ENCODE results near the gene TRIM54. TPM values are rescaled to one million over a fixed set of nuclear protein-coding genes. Genes with fewer than 3 reads are reported as not detected.

TRIM54 gene
- total and polyA plus RNA-seq, 9 of the 15 experiments (the other 6 are each of a cell fraction or from before 2014, with no cell fraction given) = not detected

GRCh38 chr2:27356382-27357181, 74.4 kb downstream of the TRIM54 start, which contains the start of gene GTF3C2 (continued):
- TF ChIP-seq RAD21 (CRISPR knock-in tag; conservative IDR thresholded peaks at IDR 0.05 in 1 of 2, IDR thresholded peaks at IDR 0.05 in 1 of 2) = no peak
- no peak; the same call in 1 of the 2 replicates for TF ChIP-seq CBFA2T3 (IDR thresholded peaks at IDR 0.05)
- TF ChIP-seq SMARCC2 (IDR thresholded peaks at IDR 0.05; ENCODE audit: low read depth) = no peak
- peak; percentile 81 for TF ChIP-seq BACH1 (tag; IDR thresholded peaks at IDR 0.05)
- TF ChIP-seq ZNF316 (IDR thresholded peaks at IDR 0.05) = no peak

Other genes with a start within 250 kb of the TRIM54 start
Only the 7 nearest of the 27 such genes appear.
- gene ATRAID, start 70.4 kb upstream of the TRIM54 start, total RNA-seq (2014; rRNA removed) = 70.2 and 93.5 TPM in 2 replicates
- 82.3 and 88.2 TPM in 2 replicates for gene ATRAID, start 70.4 kb upstream of the TRIM54 start, total RNA-seq (2014; rRNA removed; fragmentation: Illumina TruSeq; extraction: Trizol)
- gene ATRAID, start 70.4 kb upstream of the TRIM54 start, total RNA-seq (2015; rRNA removed; fragmentation: Illumina TruSeq; extraction: Trizol) = 99.1 and 108 TPM in 2 replicates
- 75.4 and 78.7 TPM in 2 replicates for gene ATRAID, start 70.4 kb upstream of the TRIM54 start, total RNA-seq (2021)
- gene ATRAID, start 70.4 kb upstream of the TRIM54 start, polyA plus RNA-seq (2011; rRNA removed) = 168 and 174 TPM in 2 replicates
- 104 and 134 TPM in 2 replicates for gene ATRAID, start 70.4 kb upstream of the TRIM54 start, polyA plus RNA-seq (2014; fragmentation: Illumina TruSeq; extraction: Trizol)
- gene ATRAID, start 70.4 kb upstream of the TRIM54 start, polyA plus RNA-seq (2014; fragmentation: Nextera tagmentation; extraction: Ambion mirVana) = 100 to 1,000 TPM; 122 to 187 TPM
- gene ATRAID, start 70.4 kb upstream of the TRIM54 start, polyA plus RNA-seq (2014; rRNA removed) = 106 and 108 TPM in 2 replicates
- gene SLC5A6, start 70.2 kb upstream of the TRIM54 start, total RNA-seq (2014; rRNA removed) = 90.6 and 121 TPM in 2 replicates
- 64.6 and 82.7 TPM in 2 replicates for gene SLC5A6, start 70.2 kb upstream of the TRIM54 start, total RNA-seq (2014; rRNA removed; fragmentation: Illumina TruSeq; extraction: Trizol)
- 107 and 112 TPM in 2 replicates for gene SLC5A6, start 70.2 kb upstream of the TRIM54 start, total RNA-seq (2015; rRNA removed; fragmentation: Illumina TruSeq; extraction: Trizol)
- 137 and 143 TPM in 2 replicates for gene SLC5A6, start 70.2 kb upstream of the TRIM54 start, total RNA-seq (2021)
- gene SLC5A6, start 70.2 kb upstream of the TRIM54 start, polyA plus RNA-seq (2011; rRNA removed) = 125 and 140 TPM in 2 replicates
- gene SLC5A6, start 70.2 kb upstream of the TRIM54 start, polyA plus RNA-seq (2014; fragmentation: Illumina TruSeq; extraction: Trizol) = 117 and 121 TPM in 2 replicates
- gene SLC5A6, start 70.2 kb upstream of the TRIM54 start, polyA plus RNA-seq (2014; fragmentation: Nextera tagmentation; extraction: Ambion mirVana) = 10 to 100 TPM; 32.6 to 92.7 TPM
- gene SLC5A6, start 70.2 kb upstream of the TRIM54 start, polyA plus RNA-seq (2014; rRNA removed) = 120 and 126 TPM in 2 replicates
- 57.7 and 94.5 TPM in 2 replicates for gene CAD, start 65.1 kb upstream of the TRIM54 start, total RNA-seq (2014; rRNA removed)
- 19.6 and 26.7 TPM in 2 replicates for gene CAD, start 65.1 kb upstream of the TRIM54 start, total RNA-seq (2014; rRNA removed; fragmentation: Illumina TruSeq; extraction: Trizol)
- gene CAD, start 65.1 kb upstream of the TRIM54 start, total RNA-seq (2015; rRNA removed; fragmentation: Illumina TruSeq; extraction: Trizol) = 33.7 and 35.7 TPM in 2 replicates
- 123 and 126 TPM in 2 replicates for gene CAD, start 65.1 kb upstream of the TRIM54 start, total RNA-seq (2021)
- 27.9 and 69.2 TPM in 2 replicates for gene CAD, start 65.1 kb upstream of the TRIM54 start, polyA plus RNA-seq (2011; rRNA removed)
- gene CAD, start 65.1 kb upstream of the TRIM54 start, polyA plus RNA-seq (2014; fragmentation: Illumina TruSeq; extraction: Trizol) = 76.4 and 95.0 TPM in 2 replicates
- gene CAD, start 65.1 kb upstream of the TRIM54 start, polyA plus RNA-seq (2014; fragmentation: Nextera tagmentation; extraction: Ambion mirVana) = 1 to 10 TPM; 7.5 to 8.8 TPM
- gene CAD, start 65.1 kb upstream of the TRIM54 start, polyA plus RNA-seq (2014; rRNA removed) = 54.5 and 60.7 TPM in 2 replicates
- gene SLC30A3, start 19.4 kb upstream of the TRIM54 start, total RNA-seq (2014; rRNA removed) = 0.68 and 2.4 TPM in 2 replicates
- gene SLC30A3, start 19.4 kb upstream of the TRIM54 start, total RNA-seq (2014; rRNA removed; fragmentation: Illumina TruSeq; extraction: Trizol) = 0.10 and 0.36 TPM in 2 replicates
- 0.41 and 0.58 TPM in 2 replicates for gene SLC30A3, start 19.4 kb upstream of the TRIM54 start, total RNA-seq (2015; rRNA removed; fragmentation: Illumina TruSeq; extraction: Trizol)
- 2.0 and 2.2 TPM in 2 replicates for gene SLC30A3, start 19.4 kb upstream of the TRIM54 start, total RNA-seq (2021)
- gene SLC30A3, start 19.4 kb upstream of the TRIM54 start, polyA plus RNA-seq (2011; rRNA removed) = 1.2 and 3.1 TPM in 2 replicates
- gene SLC30A3, start 19.4 kb upstream of the TRIM54 start, polyA plus RNA-seq (2014; fragmentation: Illumina TruSeq; extraction: Trizol) = 1.1 and 2.2 TPM in 2 replicates
- under 1 TPM in 1 of 2 experiments, not detected in 1; 0.03 TPM for gene SLC30A3, start 19.4 kb upstream of the TRIM54 start, polyA plus RNA-seq (2014; fragmentation: Nextera tagmentation; extraction: Ambion mirVana)
- gene SLC30A3, start 19.4 kb upstream of the TRIM54 start, polyA plus RNA-seq (2014; rRNA removed) = 2.3 and 2.7 TPM in 2 replicates
- not detected in 2 replicates for gene DNAJC5G, start 7.0 kb upstream of the TRIM54 start, total RNA-seq (2014; rRNA removed)
- gene DNAJC5G, start 7.0 kb upstream of the TRIM54 start, total RNA-seq (2014; rRNA removed; fragmentation: Illumina TruSeq; extraction: Trizol) = not detected in 2 replicates
- gene DNAJC5G, start 7.0 kb upstream of the TRIM54 start, total RNA-seq (2015; rRNA removed; fragmentation: Illumina TruSeq; extraction: Trizol) = not detected in 2 replicates
- not detected in 2 replicates for gene DNAJC5G, start 7.0 kb upstream of the TRIM54 start, total RNA-seq (2021)
- not detected in 2 replicates for gene DNAJC5G, start 7.0 kb upstream of the TRIM54 start, polyA plus RNA-seq (2011; rRNA removed)
- not detected in 2 replicates for gene DNAJC5G, start 7.0 kb upstream of the TRIM54 start, polyA plus RNA-seq (2014; fragmentation: Illumina TruSeq; extraction: Trizol)
- not detected for gene DNAJC5G, start 7.0 kb upstream of the TRIM54 start, polyA plus RNA-seq (2014; fragmentation: Nextera tagmentation; extraction: Ambion mirVana)
- gene DNAJC5G, start 7.0 kb upstream of the TRIM54 start, polyA plus RNA-seq (2014; rRNA removed) = 0.43 TPM in 1 of 2 replicates, not detected in the other
- 2.7 and 2.8 TPM in 2 replicates for gene UCN, start 26.0 kb downstream of the TRIM54 start, total RNA-seq (2014; rRNA removed)
- 0.25 TPM in 1 of 2 replicates, not detected in the other for gene UCN, start 26.0 kb downstream of the TRIM54 start, total RNA-seq (2014; rRNA removed; fragmentation: Illumina TruSeq; extraction: Trizol)
- 0.64 and 0.65 TPM in 2 replicates for gene UCN, start 26.0 kb downstream of the TRIM54 start, total RNA-seq (2015; rRNA removed; fragmentation: Illumina TruSeq; extraction: Trizol)
- 2.2 and 2.6 TPM in 2 replicates for gene UCN, start 26.0 kb downstream of the TRIM54 start, total RNA-seq (2021)
- 0.43 and 0.53 TPM in 2 replicates for gene UCN, start 26.0 kb downstream of the TRIM54 start, polyA plus RNA-seq (2011; rRNA removed)
- 0.30 and 0.39 TPM in 2 replicates for gene UCN, start 26.0 kb downstream of the TRIM54 start, polyA plus RNA-seq (2014; fragmentation: Illumina TruSeq; extraction: Trizol)
- under 1 TPM; 0.10 to 0.28 TPM for gene UCN, start 26.0 kb downstream of the TRIM54 start, polyA plus RNA-seq (2014; fragmentation: Nextera tagmentation; extraction: Ambion mirVana)
- gene UCN, start 26.0 kb downstream of the TRIM54 start, polyA plus RNA-seq (2014; rRNA removed) = 0.96 and 1.5 TPM in 2 replicates
- 54.7 and 74.5 TPM in 2 replicates for gene MPV17, start 40.7 kb downstream of the TRIM54 start, total RNA-seq (2014; rRNA removed)
- 60.4 and 69.2 TPM in 2 replicates for gene MPV17, start 40.7 kb downstream of the TRIM54 start, total RNA-seq (2014; rRNA removed; fragmentation: Illumina TruSeq; extraction: Trizol)
- 70.2 and 70.9 TPM in 2 replicates for gene MPV17, start 40.7 kb downstream of the TRIM54 start, total RNA-seq (2015; rRNA removed; fragmentation: Illumina TruSeq; extraction: Trizol)
- 66.8 and 71.2 TPM in 2 replicates for gene MPV17, start 40.7 kb downstream of the TRIM54 start, total RNA-seq (2021)
- gene MPV17, start 40.7 kb downstream of the TRIM54 start, polyA plus RNA-seq (2011; rRNA removed) = 140 and 144 TPM in 2 replicates
- 107 and 134 TPM in 2 replicates for gene MPV17, start 40.7 kb downstream of the TRIM54 start, polyA plus RNA-seq (2014; fragmentation: Illumina TruSeq; extraction: Trizol)
- gene MPV17, start 40.7 kb downstream of the TRIM54 start, polyA plus RNA-seq (2014; fragmentation: Nextera tagmentation; extraction: Ambion mirVana) = 10 to 100 TPM; 69.8 to 81.8 TPM
- 65.3 and 67.2 TPM in 2 replicates for gene MPV17, start 40.7 kb downstream of the TRIM54 start, polyA plus RNA-seq (2014; rRNA removed)